Pancreas (tissue), 10 donors: ENCODE results near the gene SYT6. TPM values are rescaled to one million over a fixed set of nuclear protein-coding genes. Genes with fewer than 3 reads are reported as not detected.

Experiments used
- ATAC-seq, 4 donors: fragments of 200-7000 bp; cut with Tn5 transposase; one replicate each; pipeline versions ENCODE4 v1.8.0 to v1.9.1; 2020; ENCODE audit warnings: mild to moderate bottlenecking in 4 of 4, moderate library complexity in 4 of 4
- DNase-seq, 6 donors: peaks; one replicate each; pipeline ENCODE4 v3.0.0-alpha.2; 2020
- FAIRE-seq: peaks from 2 replicates; lab custom pipeline; 2012; peaks lifted over from hg19 to GRCh38; lab: Jason Lieb, UNC
- H3K27ac ChIP-seq, 4 donors: fragments of 200-600 bp; sonication (generic); 1 replicate in 3 of 4; 2 replicates in 1 of 4; pipeline versions ENCODE4 v1.5.0 to v1.8.0; 2020
- H3K27me3 ChIP-seq, 4 donors: fragments of 200-600 bp; one replicate each; pipeline ENCODE4 v1.8.0; 2021
- H3K36me3 ChIP-seq, 3 donors: fragments of 200-600 bp; sonication (generic) in 1 of 3; one replicate each; pipeline versions ENCODE4 v1.5.0 to v1.8.0; 2020 to 2021
- H3K4me1 ChIP-seq, 3 donors: fragments of 200-600 bp; one replicate each; pipeline ENCODE4 v1.8.0; 2021
- H3K4me3 ChIP-seq, 4 donors: fragments of 200-600 bp; sonication (generic) in 2 of 4; one replicate each; pipeline versions ENCODE4 v1.5.0 to v1.8.0; 2020 to 2021
- H3K9me3 ChIP-seq, 4 donors: fragments of 200-600 bp; one replicate each; pipeline ENCODE4 v1.8.0; 2021
- WGBS, 2 donors: extraction: QIAGEN DNeasy Blood & Tissue Kit; methylation state at CpG; one replicate each; pipeline ENCODE4 v1.1.7; 2013; 5-methylcytosine and 5-hydroxymethylcytosine counted together
- intact Hi-C, 3 donors: fragments of 100-400 bp; cut with DNase I; formaldehyde crosslinking; loops; one replicate each; pipeline versions ENCODE4 v1.11.1 to v1.14.2; 2022
- polyA plus RNA-seq, 2 donors: library from polyadenylated mRNA; stranded (reverse); fragments of 200-250 nt; gene quantifications; one replicate each; pipeline ENCODE4 v1.2.3, GENCODE V29; 2013
- total RNA-seq, 6 donors: library from RNA; stranded (reverse); fragmentation: NEBNext Ultra II Directional in 4 of 6; extraction: Animal tissue kit (Norgen Biotek cat#: 25700) in 4 of 6; gene quantifications; one replicate each; pipeline versions ENCODE4 v1.2.1 to v1.2.4, GENCODE V29; 2021 to 2023
- TF ChIP-seq, protein P1 (sequence below), 4 donors: fragments of 200-600 bp; sonication (generic) in 3 of 4; IDR thresholded peaks; one replicate each; pipeline versions ENCODE4 v1.5.0 to v1.8.0; 2021; ENCODE audit warnings: antibody characterized with exemption in 4 of 4
- donor health status: healthy with polysubstance abuse.
- donor health status: DM: no; HTN: no; CAD: no; lungs with moderate emphysema.
- donor health status: DM: no; HTN: no; CAD: no.
- donor health status: control.
- donor health status: control.
- donor health status: Bipolar disorder and iron deficiency.
- donor health status: DM: yes; HTN: yes; CAD: no.
- donor health status: DM: no; HTN: no; CAD: no.
- donor health status: DM: no; HTN: no; CAD: no.
- donor health status: DM: yes; HTN: yes; CAD: no.

The SYT6 gene
- total and polyA plus RNA-seq, 8 donors = 0.81 to 5.2 (median 2.9) TPM

DNA sequence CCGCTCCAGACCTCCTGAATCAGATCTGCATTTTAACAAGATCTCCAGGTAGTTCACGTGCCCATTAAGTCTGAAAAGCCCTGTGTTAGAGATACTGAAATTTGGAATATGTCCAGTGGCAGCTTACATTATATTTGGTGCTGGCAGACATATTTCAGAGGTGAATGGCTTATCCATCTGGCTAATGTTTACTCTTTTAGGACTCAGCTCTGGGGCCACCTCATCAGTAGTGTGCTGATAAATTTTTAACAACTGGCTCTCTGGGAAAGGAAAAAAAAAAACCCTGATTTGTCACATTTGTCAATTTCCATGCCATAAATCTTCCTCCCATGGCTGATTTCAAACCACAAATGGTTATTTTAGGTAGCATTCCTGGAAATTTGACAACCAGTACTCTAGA is 25.3 kb upstream of the SYT6 start:
- H3K4me1 ChIP-seq = peaks cover 0 to 3% (median 0%) of the 10 kb centered on the region in 3 donors
- no peaks in the 10 kb centered on the region for H3K36me3 ChIP-seq
- intact Hi-C loops = no loop called here
- DNase-seq (no peak), ATAC-seq (peak; percentile 64 to 92 (median 70)), FAIRE-seq (no peak)
- no peaks in the 10 kb centered on the region for H3K27me3 ChIP-seq
- TF ChIP-seq, protein P1, sequence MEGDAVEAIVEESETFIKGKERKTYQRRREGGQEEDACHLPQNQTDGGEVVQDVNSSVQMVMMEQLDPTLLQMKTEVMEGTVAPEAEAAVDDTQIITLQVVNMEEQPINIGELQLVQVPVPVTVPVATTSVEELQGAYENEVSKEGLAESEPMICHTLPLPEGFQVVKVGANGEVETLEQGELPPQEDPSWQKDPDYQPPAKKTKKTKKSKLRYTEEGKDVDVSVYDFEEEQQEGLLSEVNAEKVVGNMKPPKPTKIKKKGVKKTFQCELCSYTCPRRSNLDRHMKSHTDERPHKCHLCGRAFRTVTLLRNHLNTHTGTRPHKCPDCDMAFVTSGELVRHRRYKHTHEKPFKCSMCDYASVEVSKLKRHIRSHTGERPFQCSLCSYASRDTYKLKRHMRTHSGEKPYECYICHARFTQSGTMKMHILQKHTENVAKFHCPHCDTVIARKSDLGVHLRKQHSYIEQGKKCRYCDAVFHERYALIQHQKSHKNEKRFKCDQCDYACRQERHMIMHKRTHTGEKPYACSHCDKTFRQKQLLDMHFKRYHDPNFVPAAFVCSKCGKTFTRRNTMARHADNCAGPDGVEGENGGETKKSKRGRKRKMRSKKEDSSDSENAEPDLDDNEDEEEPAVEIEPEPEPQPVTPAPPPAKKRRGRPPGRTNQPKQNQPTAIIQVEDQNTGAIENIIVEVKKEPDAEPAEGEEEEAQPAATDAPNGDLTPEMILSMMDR (IDR thresholded peaks at IDR 0.05) = no peak
- H3K27ac ChIP-seq = no peak overlapping the region
- no peaks in the 10 kb centered on the region for H3K9me3 ChIP-seq
- H3K4me3 ChIP-seq = no peak overlapping the region
- WGBS, 2 donors = 52 to 64% methylated on average over 2 of the region's 2 CpGs

DNA sequence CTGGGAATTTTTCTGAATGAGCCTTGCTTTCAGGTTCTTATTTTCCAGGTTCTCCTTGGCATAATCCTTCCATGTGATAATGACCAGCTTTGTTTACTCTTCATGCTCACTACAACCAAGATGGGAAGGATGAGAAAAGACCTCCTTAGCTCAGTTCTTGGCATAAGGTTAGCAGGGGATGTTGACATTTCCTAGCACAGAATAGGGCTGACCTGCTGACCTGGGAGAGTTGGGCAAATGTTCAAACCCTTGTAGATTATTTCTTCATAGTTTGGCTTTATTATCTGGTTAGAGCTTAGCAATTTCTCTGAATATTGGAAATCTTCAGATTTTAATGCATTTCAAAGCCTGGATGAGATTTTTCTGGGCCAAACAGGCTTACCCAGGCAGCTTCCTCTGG is 23.6 kb upstream of the SYT6 start:
- Histone ChIP-seq H3K27ac (no peak overlapping the region), H3K4me3 (no peak overlapping the region), H3K36me3 (no peaks in the 10 kb centered on the region), H3K27me3 (no peaks in the 10 kb centered on the region), H3K9me3 (no peaks in the 10 kb centered on the region), H3K4me1 (peaks cover 0 to 3% (median 0%) of the 10 kb centered on the region in 3 donors)
- FAIRE-seq = no peak
- ATAC-seq = no peak
- intact Hi-C loops = no loop called here
- no peak for DNase-seq
- TF ChIP-seq, protein P1 (IDR thresholded peaks at IDR 0.05) = no peak

DNA sequence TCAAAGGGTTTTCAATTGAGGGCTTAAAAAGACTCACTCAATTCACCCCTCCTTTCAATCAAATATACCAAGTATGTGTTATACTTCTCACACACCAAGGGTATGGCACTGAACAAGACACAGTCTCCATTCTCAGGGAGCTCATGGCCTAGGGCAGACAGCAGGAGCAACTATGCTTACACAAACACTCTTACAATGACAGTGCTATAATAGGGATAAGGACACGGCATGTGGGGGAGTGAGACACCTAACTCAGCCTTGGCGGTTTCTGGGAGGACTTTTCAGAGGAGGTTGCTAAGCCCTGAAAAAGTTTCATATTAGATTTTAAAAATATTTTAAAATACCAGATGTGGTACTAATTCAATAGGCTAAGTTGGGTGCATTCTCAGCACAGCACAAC is 22.7 kb upstream of the SYT6 start:
- no peak overlapping the region for H3K4me3 ChIP-seq
- H3K36me3 ChIP-seq = no peaks in the 10 kb centered on the region
- no peak overlapping the region for H3K27ac ChIP-seq
- TF ChIP-seq, protein P1 (IDR thresholded peaks at IDR 0.05) = no peak
- no peak for ATAC-seq
- H3K4me1 ChIP-seq = peaks cover 0 to 3% (median 0%) of the 10 kb centered on the region in 3 donors
- intact Hi-C loops = no loop called here
- no peaks in the 10 kb centered on the region for H3K9me3 ChIP-seq
- no peak for FAIRE-seq
- no peak for DNase-seq
- no peaks in the 10 kb centered on the region for H3K27me3 ChIP-seq
- 93% methylated on average over 2 of the region's 2 CpGs for WGBS, 2 donors

DNA sequence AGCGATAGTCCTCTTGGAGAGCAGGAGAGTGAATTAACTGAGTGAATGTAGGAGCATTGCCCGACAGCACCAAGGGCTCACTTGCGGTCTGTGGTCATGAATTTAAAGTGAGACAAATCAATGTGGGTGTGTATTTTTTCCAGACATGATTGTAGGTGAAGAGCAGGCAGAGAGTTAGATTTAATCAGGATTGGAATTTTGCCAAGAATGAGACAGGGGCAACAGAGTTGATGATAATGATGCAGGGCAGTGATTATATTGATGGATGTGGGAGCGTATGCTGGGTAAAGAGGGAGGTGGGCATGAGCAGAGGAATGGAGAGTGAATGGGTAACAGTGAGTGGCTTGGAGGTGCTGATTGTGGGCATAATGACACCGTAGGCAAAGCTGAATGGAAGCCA is 20.0 kb upstream of the SYT6 start:
- TF ChIP-seq, protein P1 (IDR thresholded peaks at IDR 0.05) = no peak
- no peak overlapping the region for H3K4me3 ChIP-seq
- H3K27ac ChIP-seq = no peak overlapping the region
- intact Hi-C loops = no loop called here
- 62 to 73% methylated on average over 5 of the region's 5 CpGs for WGBS, 2 donors
- no peaks in the 10 kb centered on the region for H3K36me3 ChIP-seq
- peaks cover 0 to 3% (median 0%) of the 10 kb centered on the region in 3 donors for H3K4me1 ChIP-seq
- no peak for ATAC-seq
- H3K27me3 ChIP-seq = no peaks in the 10 kb centered on the region
- FAIRE-seq = no peak
- no peaks in the 10 kb centered on the region for H3K9me3 ChIP-seq
- DNase-seq = no peak

DNA sequence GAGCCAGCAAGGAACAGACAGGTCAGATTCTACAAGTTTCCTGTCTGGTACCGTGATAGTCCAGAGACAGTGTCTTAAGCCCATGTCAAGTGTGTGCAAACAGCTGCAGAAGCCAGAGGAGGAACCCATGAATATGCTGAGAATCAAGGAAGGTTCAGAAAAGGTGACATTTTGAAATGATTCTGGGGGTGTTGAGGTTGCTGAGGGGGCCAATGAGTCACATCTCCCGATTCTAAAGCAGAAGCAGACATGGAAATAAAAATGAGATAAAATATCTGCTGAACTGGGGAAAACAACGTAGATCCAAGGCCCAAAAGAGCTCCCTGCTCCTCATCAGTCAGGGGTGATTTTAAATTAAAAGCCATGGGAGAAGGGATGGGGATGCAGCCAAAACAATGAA is 15.8 kb upstream of the SYT6 start:
- DNase-seq (no peak), ATAC-seq (no peak), FAIRE-seq (no peak)
- no peaks in the 10 kb centered on the region for H3K9me3 ChIP-seq
- no peak overlapping the region for H3K4me3 ChIP-seq
- no peak overlapping the region for H3K27ac ChIP-seq
- intact Hi-C loops = no loop called here
- no peaks in the 10 kb centered on the region for H3K27me3 ChIP-seq
- TF ChIP-seq, protein P1 (IDR thresholded peaks at IDR 0.05) = no peak
- H3K36me3 ChIP-seq = no peaks in the 10 kb centered on the region
- WGBS, 2 donors = 73 to 78% methylated on average over 3 of the region's 3 CpGs
- no peaks in the 10 kb centered on the region for H3K4me1 ChIP-seq
